ENCODE measurements around the gene OSBPL10.
"Not testable (repeated sequence)": the region's sequence is repeated elsewhere in the genome, so short reads cannot be mapped to it uniquely, and the experiment has no call there.

The OSBPL10 gene

DNA sequence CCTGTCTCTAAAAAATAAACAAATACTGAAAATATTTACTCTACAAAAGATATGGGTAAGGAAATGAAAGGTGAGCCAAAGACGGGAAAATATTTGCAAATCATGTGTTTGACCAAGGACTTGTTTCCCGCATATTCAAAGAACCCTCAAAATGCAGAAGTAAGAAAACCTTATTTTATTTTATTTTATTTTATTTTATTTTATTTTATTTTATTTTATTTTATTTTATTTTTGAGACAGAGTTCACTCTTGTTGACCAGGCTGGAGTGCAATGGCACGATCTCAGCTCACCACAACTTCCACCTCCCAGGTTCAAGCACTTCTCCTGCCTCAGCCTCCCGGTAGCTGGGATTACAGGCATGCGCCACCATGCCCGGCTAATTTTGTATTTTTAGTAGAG, 11.9 kb upstream of the OSBPL10 start:
- not testable (repeated sequence) for DNase-seq

DNA sequence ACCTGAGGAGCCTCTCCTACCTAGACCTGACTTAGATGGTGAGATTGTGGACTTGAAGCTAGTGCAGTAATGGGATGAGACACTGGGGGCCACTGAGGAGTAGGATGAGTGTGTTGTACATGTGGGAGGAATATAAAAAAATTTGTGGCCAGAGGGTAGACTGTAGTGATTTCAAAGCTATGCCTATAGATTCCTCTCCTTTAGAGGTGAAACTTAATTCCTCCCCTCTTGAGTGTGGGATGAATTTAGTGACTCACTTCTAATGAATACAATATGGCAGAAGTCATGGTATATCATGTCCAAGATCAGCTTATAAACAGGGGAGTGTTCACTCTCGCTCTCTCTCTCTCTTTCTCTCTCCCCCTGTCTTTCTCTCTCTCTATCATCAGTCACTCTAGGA, 7.2 kb upstream of the OSBPL10 start:
- no peak for DNase-seq

DNA sequence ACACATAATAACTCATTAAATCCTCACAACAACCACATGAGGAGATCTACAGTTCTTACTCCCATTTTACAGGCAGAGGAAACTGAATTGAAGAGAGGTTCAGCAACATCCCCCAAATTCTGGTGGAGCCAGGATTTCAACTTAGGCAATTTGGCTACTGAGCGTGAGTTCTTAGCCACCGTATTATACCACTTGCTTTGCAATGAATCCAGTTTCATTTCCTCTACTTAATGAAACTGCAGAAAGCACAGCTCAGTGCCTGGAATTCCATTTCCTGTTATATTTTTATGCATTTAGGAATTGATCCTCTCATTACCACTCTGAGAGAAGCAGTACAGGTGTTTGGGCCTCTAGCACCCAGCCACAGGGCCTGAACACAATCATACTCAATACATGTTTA, 4.8 kb upstream of the OSBPL10 start:
- DNase-seq, result no peak

DNA sequence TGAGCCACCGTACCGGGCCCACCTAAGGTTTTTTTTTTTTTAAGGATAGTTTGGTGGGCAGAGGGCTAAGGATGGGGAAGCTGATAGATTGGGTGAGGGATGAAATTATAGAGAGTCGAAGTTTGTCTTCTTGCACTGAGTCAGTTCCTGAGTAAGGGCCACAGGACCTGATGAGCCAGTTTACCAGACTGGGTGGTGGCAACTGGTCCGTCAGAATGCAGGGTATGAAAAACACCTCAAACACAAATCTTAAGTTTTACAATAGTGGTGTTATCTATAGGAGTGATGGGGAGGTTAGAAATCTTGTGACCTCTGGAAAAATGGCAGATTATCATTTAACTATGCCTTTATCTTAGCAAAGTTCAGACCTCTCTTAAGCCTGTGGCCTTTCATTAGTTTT, 3.3 kb upstream of the OSBPL10 start:
- DNase-seq, result no peak

DNA sequence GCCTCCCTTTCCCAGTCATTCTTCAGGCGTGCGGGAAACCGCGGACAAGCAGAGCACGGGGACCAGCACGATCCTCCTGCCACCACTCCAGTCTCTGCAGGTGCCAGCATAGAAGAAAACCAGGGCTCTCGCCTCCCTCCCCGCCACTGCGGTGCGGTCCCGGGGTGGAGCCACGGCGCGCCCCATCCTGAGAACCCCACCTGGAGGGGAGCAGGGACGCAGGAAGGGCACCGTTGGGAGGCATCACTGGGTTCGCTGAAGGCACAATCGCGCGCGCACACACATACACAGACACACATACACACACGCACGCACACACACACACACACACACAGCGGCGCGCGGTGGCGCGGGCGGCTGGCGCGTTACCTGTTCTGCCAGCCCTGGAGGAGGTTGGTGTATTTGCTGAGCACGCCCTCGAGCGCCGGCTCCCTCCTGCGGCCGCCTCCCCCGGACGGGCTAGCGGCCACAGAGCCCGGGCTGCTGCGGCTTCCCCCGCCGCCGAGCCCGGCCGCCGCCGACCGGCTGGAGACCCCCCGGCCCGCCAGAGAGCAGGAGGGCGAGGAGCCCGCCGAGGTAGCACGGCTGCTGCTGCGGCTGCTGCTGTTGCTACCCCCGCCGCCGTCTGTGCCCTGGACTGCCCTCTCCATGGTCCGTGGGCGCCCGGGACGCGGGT, 394 bp downstream of the OSBPL10 start:
- peak; percentile 38 for DNase-seq

DNA sequence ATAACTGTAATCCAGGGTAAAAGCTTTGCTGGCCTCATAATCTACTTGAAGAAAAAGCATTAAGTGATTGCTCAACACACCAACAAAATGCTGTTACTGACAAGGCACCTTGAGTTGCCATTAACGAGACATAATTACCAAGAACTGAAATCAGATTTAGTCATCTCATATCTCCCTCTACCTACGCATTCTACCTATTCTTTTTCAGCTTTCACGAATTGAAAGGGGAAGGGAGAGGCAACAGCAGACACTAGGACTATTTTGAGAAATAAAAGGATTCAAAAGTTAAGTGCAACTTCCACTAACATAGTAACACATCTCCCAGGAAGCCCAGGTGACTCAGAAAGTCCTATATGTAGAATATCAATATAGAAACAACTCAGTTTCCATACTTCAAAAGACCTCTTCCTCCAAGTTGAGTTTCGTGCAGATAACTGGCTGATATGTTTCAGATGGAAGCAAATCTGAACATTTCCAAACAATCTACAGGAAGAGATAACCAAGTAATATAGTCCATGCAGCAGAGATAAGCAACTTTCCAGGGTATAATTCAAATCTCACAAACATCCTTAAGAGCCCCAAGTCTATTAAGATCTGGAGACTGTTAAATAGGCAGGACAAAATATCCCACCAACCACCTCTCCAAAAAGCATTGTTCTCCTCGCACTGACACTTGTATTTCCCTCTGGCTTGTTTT, 1.9 kb downstream of the OSBPL10 start:
- no peak for DNase-seq

DNA sequence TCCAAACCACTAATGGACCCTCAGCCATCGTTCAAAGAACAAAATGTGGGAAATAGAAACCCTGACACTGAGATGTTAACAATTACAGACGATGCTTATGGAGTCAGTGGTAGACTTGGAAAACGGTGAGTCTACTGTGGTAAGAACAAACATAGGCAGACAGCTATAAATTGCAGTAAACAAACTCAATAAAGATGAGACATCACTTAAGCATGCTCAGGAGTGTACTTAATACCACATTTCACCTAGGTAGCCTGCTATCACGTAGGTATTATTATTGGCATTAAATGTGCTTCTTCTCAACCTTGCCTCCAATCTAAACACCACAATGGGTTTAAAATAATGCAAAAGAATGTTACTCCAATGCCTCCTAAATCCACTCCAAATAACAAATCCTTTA, 2.5 kb downstream of the OSBPL10 start:
- no peak for DNase-seq

DNA sequence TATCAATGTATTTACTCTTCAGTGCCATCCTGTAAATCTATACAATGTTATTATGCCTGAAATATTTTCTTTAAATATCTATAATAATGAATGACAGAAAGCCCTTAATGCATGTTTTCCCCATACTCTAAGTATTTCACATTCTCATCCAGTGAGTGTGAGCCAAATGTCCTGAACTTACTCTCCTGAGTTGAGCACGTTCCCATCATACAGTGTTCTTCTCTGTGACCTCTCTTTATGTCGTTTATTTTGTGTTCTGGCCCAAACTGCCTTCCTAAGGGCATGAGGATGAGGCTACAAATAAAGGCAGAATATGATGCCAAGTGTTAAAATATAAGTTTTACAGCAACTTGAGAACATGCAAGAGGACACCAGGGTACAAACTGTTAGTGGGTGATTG, 3.3 kb downstream of the OSBPL10 start:
- DNase-seq, result no peak

DNA sequence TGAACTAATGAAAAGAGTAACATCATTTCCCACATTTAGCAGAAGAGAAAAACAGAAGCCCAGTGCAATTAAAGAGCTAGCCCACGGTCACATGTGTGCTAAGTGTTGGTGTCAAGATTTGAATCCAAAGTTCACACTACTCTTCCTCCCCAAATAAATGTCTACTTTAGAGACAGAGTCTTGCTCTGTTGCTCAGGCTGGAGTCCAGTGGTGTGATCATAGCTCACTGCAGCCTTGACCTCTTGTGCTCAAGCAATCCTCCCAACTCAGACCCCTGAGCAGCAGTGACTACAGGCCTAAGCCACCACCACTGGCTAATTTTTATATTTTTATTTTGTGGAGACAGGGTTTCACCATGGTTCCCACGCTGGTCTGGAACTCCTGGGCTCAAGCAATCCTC, 4.8 kb downstream of the OSBPL10 start:
- DNase-seq, result no peak

DNA sequence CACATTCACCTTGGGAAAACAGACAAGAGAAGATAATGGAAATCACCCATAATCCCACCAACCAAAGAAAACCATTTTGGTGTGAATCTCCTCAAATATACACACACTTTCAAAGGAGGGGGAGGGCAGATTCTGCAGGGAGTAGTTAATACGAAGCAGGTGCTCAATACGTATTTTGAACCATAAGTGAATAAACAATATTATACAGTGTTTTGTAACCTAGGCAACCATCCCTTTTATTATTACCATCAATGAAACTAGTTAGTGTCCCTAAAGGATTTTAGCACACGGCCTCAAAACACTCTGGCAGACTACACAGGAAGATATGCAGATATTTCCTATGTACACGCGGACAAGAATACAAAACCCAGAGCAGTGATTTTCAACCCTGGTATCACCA, 6.1 kb downstream of the OSBPL10 start:
- no peak for DNase-seq

DNA sequence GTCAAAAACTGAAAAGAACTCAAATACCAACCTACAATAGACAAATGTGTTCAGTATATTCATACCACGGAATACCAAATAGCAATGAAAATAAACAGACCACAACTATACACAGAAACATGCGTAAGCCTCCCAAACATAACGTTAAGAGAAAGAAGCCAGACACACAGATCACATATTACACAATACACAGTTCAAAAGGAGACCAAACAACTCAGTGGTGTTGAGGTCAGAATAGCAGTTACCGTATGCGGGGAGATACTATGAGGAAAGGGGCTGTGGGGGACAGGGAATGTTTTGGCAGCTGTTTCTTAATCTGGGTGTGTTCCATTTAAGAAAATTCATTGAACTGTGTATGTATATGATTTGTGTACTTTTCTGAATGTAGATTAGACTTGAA, 6.6 kb downstream of the OSBPL10 start:
- no peak for DNase-seq

DNA sequence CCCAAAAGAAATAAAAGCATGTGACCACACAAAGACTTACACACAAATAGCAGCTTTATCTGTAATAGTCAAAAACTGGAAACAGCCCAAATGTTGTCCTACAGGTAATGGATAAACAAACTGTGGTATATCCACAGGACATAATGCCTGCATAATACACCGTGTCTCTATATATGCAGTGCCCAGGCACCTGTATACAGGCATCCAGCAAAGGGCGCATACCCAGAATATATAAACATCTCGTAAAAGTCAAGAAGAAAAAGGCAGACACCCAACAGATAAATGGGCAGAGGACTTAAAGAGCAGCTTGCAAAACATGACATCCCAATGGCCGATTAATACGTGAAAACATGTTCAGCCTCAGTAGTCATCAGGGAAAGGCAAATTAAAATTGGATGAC, 7.2 kb downstream of the OSBPL10 start:
- no peak for DNase-seq

DNA sequence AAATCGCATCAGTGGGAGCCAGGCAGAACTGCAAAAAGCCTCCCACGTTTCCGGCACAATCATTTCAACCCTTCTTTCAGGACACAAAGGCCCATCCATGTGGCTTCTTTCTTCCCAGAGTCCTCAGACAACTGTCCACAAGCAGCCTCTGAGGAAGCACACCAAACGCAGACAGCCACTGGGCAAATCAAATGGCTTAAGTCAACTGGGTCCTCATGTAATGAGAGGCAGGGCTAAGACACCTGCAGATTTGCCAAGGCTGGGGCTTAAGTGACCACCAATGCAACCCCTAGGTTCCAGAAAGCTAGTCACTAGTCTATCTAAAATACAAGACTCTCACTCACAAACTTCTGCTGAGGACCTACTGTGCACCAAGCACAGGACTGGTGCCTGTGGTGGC, 8.0 kb downstream of the OSBPL10 start:
- DNase-seq, result no peak

DNA sequence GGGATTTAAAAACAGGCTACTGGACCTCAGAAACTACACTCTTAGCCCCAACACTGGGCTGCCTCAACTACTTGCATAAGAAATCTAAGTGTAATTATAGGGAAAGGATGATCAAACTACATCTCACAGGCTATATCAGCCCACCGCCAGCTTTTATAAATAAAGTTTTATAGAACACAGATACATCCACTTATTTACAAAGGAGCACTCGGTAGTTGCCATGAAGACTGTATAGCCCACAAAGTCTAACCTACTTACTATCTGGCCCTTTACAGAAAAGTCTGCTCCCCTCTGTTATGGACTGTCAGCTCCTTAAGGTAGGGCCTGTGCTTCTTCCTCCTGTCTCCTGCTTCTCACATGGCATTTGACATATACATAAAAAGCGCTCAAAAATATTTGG, 9.5 kb downstream of the OSBPL10 start:
- no peak for DNase-seq

DNA sequence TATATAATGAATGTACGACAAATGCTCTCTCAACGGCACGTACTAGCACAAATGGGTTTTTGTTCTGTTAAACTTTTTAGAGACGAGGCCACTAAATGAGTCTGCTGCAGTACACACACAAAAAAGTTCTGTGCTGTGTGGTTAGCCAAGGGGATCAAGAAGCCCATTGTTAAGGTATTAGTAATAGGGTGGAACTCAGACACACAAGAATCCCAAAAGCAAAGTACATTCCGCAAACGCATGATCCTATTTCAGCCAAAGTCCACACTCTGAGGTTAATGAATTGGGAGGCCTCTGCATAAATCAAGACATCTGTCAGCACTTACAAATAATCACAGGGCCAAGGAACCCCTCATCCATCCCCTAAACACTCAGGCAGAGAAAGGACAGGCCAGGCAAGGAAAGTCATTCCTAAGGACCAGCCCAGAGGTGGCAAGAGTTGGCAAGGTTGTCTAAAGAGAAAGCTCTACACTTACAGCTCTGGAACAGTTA, 12.1 kb downstream of the OSBPL10 start:
- DNase-seq, result peak; percentile 72

DNA sequence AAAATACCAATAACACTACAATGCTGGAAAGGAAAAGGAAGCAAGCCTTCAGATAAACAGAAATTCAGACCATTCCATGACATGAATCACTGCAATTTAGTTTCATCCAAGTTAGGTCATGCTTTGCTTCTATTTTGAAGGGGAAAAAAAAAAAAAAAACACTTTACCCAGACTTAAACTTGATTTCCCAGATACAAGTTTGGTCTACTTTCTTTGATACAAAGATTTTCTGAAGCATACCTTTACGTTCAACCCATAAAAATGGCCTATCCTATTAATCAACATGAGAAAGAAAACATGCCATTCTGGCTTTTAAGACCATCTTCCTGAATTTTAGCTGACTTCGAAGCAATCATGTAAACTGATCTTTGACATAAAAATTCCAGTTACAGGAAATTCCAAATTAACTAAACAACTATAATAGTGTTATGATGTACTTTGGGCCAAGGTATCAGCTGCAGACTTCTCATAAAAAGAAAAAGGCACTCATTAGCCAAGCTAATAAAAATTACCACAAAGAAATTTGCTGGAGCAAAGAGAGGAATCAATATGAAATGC, 12.6 kb downstream of the OSBPL10 start:
- DNase-seq, result peak; percentile 33

DNA sequence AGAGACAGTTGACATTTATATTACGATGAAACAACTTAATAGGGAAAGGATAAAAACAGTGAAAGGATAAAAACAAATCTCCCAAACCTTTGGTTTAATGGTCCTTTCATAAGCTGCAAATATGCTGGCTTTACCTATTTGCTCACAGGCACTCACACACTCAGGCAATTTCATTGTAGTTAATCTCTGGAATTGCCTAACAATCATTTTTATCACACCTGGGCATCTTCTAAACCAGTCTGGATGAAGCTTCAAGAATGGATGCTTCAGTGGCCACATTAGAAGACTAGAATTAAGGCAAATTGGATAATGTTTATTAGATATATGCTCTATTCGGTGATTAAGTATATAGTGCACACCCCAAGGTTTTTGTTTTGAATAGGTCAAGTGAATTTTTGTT, 13.5 kb downstream of the OSBPL10 start:
- no peak for DNase-seq

DNA sequence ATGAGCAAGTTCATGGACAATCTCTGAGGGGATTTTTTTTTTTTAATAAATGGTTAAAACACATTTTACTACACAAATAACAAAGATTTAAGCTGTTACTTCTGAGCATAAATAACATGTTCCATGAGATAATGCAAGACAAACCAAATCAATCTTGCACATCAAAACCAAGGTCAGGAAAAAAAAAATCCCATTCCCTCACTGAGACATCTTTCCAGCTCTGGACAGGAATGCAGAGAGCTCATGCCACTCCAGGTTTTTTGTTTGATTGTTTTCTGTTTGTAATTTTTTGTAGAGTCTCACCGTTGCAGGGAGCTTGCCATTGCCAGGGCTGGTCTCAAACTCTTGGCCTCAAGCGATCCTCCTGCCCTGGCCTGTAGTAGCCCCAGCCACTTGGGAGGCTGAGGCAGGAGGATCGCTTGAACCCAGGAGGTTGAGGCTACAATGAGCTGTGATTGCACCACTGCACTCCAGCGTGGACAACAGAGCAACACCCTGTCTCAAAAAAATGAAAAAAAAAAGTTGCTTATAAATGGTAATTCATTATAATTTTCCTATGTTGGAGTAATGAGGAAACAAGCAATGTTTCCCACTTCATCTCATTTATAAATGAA, 14.0 kb downstream of the OSBPL10 start:
- DNase-seq, result no peak

DNA sequence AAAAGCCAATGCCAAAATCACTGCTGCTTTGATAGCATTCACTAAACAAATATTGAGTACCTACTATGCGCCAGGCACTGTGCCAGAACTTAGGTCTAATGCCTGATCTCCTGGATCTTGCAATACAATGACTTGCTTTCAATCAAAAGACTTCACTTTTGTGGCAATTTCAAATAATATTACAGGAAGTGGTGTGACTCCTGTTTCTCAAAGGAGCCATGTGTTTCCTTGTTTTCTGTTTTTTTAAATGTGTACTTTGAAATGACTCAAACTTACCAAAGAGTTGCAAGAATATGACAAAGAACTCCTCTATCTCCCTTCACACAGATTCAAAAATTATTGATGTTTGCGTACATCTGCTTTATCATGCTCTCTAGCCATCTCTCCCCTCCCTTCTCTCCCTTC, 18.3 kb downstream of the OSBPL10 start:
- DNase-seq, result no peak

DNA sequence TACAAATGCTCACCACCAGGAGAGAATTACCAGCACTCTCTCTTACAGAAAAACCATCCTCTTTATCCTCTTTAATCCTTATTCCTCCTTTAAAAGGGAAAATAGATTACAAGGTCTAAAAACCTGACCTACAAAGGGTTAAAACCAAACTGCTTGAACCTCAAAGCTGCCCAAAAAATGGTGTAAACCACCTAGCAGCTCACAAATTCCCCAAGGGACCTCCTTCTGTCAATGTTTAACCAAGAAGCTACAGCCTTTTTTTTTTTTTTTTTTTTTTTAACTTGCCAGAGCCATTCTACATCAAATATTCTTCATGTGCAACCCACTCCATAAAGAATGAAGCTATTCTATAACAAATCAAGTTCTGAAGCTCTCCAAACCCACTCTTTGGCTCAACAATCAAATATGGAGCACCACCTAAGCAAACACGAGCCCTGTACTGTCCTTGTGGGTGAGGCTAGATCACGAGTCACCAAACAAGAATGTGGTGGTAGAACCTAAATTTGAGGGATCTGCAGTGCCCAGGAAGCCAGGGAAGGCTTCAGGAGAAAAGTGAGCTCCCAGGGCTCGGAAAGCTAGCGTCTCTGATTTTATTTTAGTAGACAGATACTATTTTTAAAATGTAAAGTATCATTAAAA, 20.1 kb downstream of the OSBPL10 start:
- DNase-seq, result peak; percentile 75

DNA sequence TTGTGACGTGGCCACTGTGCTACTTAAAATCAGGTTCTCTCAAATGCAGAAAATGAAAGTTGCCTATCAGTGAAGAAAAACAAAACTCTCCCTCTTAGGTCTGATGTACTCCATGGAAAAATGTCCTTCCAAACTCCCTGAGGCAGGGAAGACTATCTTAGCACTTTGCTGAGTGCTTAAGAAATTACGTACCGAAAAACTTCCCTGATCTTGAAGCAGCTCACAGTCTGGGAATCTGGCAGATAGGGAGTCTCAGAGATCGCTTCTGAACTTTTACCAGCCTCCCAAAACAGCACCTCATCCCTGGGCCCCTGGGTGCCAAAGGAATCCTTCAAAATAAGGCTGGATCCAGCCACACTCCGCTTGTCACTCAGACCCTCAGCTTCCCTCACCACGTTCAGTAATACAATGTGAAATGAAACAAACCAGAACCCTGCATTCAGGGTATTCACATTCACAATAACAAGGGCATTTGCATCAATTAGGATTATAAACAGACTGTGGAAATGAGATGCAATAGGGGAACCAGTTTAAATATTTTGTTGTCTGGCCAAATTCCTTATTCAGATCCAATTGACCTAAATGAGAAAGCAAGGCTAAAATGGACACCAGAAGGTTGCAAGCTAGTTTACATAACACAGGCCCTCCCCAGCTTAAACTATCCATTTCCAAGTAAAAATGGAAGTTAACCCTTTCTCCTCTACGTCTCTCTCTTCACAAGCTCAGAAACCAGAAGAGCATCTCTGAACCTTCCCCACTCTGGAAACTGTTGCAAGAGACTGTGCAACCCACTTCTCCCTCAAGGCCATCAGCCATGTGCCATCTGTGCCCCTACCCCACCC, 20.9 kb downstream of the OSBPL10 start:
- no peak for DNase-seq

DNA sequence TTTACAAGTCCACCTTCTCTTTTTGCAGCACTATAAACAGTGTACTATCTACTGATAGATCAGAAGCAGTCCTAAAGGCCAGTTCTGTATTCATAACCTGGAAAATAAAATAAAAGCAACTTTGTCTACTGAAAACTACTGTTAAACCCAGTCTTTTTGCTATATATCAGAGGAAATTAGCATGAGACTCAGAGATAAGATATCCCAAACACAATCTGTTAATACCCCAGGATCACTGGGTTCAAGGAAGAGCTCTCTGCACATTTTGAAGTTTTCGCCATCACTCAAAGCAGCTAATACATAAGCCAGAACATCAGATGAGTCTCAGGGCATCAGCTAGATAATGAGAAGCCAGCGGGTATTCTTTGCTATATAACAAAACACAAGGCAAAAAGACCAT, 21.8 kb downstream of the OSBPL10 start:
- no peak for DNase-seq
